Spleen (tissue), 11 donors: ENCODE data around the gene WDR17. TPM values are rescaled to one million over a fixed set of nuclear protein-coding genes. Genes with fewer than 3 reads are reported as not detected.
"Not testable (repeated sequence)": the region's sequence is repeated elsewhere in the genome, so short reads cannot be mapped to it uniquely, and the experiment has no call there.

Experiments used
- DNase-seq: peaks from one replicate; pipeline ENCODE4 v3.0.0-alpha.2; 2020
- H3K27ac ChIP-seq, 8 donors: fragments of 200-600 bp; sonication (generic) in 7 of 8; 1 replicate in 4 of 8; 2 replicates in 4 of 8; pipeline versions ENCODE4 v1.5.0 to v1.8.0; 2016 to 2021; ENCODE audit warnings: inconsistent platforms in 4 of 8, mild to moderate bottlenecking in 4 of 8, moderate library complexity in 1 of 8
- H3K27me3 ChIP-seq, 7 donors: fragments of 200-600 bp; sonication (generic) in 6 of 7; replicated peaks in 1 of 7; 1 replicate in 4 of 7; 2 replicates in 3 of 7; pipeline versions ENCODE4 v1.5.0 to v1.8.0; 2016 to 2021; ENCODE audit warnings: inconsistent platforms in 3 of 7, mild to moderate bottlenecking in 1 of 7
- H3K36me3 ChIP-seq, 6 donors: fragments of 200-600 bp; sonication (generic) in 5 of 6; 1 replicate in 4 of 6; 2 replicates in 2 of 6; pipeline versions ENCODE4 v1.5.0 to v1.8.0; 2016 to 2021; ENCODE audit warnings: inconsistent platforms in 2 of 6
- H3K4me1 ChIP-seq, 6 donors: fragments of 200-600 bp; sonication (generic) in 5 of 6; 1 replicate in 3 of 6; 2 replicates in 3 of 6; pipeline versions ENCODE4 v1.5.0 to v1.8.0; 2016 to 2021; ENCODE audit warnings: inconsistent platforms in 3 of 6
- H3K4me3 ChIP-seq, 8 donors: fragments of 200-600 bp; sonication (generic) in 7 of 8; 1 replicate in 4 of 8; 2 replicates in 4 of 8; pipeline versions ENCODE4 v1.5.0 to v1.8.0; 2016 to 2021; ENCODE audit warnings: inconsistent platforms in 4 of 8, mild to moderate bottlenecking in 4 of 8, moderate library complexity in 2 of 8
- H3K9me3 ChIP-seq, 8 donors: fragments of 200-600 bp; sonication (generic) in 7 of 8; 1 replicate in 4 of 8; 2 replicates in 4 of 8; pipeline versions ENCODE4 v1.5.0 to v1.8.0; 2016 to 2021; ENCODE audit warnings: inconsistent platforms in 4 of 8
- POLR2A ChIP-seq, 3 donors: fragments of 450-650 bp; IDR thresholded peaks; one replicate each; pipeline ENCODE4 v1.5.1; 2017; ENCODE audit warnings: antibody characterized with exemption in 3 of 3, mild to moderate bottlenecking in 1 of 3
- POLR2AphosphoS5 ChIP-seq, 3 donors: sonication (generic); formaldehyde crosslinking; IDR thresholded peaks; one replicate each; pipeline ENCODE4 v1.5.1; 2017; ENCODE audit warnings: antibody characterized with exemption in 3 of 3
- WGBS, 5 donors: extraction: QIAGEN DNeasy Blood & Tissue Kit in 3 of 5; methylation state at CpG; one replicate each; pipeline versions ENCODE4 v1.1.5 to v1.1.7; 2013 to 2018; 5-methylcytosine and 5-hydroxymethylcytosine counted together
- intact Hi-C: fragments of 100-400 bp; cut with DNase I; formaldehyde crosslinking; loops from one replicate; pipeline ENCODE4 v1.15.0; 2023; ENCODE audit warnings: low total_unique reads
- polyA plus RNA-seq, 3 donors: library from polyadenylated mRNA; stranded (reverse); fragments of 200-250 nt; gene quantifications; one replicate each; pipeline ENCODE4 v1.2.1, GENCODE V29; 2013
- total RNA-seq, 7 donors: library from RNA; depleted of rRNA in 3 of 7; stranded (reverse); fragments of >200 nt in 3 of 7; fragmentation: NEBNext Ultra II Directional in 4 of 7; extraction: Animal tissue kit (Norgen Biotek cat#: 25700) in 4 of 7; gene quantifications; one replicate each; pipeline versions ENCODE4 v1.1.0 to v1.2.1, GENCODE V29; 2016 to 2021
- TF ChIP-seq, protein P1 (sequence below), 11 experiments: fragments of 200-600 bp in 7 of 11; fragments of 450-650 bp in 4 of 11; sonication (generic) in 4 of 11; IDR thresholded peaks in 8 of 11; conservative IDR thresholded peaks in 3 of 11; 1 replicate in 7 of 11; 2 replicates in 4 of 11; pipeline versions ENCODE4 v1.4.0 to v1.8.0; 2016 to 2021; ENCODE audit warnings: antibody characterized with exemption in 11 of 11, inconsistent platforms in 4 of 11, mild to moderate bottlenecking in 1 of 11
- donor health status: healthy with polysubstance abuse.
- donor health status: DM: no; HTN: no; CAD: no; lungs with moderate emphysema.
- donor health status: DM: no; HTN: no; CAD: no.
- donor health status: Bipolar disorder and iron deficiency.
- donor health status: healthy.
- donor health status: DM: no; HTN: no; CAD: no.
- donor health status: DM: yes; HTN: yes; CAD: no.

Gene WDR17
- total and polyA plus RNA-seq, 10 donors: 0.55 to 4.7 (median 2.2) TPM

DNA sequence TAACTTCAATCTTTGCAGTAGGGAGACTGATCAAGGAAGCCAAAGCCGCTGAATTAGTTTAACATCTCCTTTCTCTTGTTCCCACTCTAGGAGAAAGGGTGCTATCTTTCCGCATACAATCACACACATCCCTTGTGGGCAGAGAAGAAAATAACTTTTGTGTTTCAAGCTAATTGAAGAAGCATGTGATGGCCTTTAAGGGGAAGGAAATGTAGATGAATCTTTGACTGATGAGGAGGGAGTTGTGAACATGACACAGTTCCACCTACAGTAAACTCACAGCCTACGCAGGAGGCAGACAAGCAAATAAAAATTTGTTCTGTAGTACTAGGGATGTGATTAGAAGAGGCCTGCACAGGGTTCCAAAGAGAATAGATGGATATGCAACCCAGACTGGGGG, 144.5 kb downstream of the WDR17 start:
- intact Hi-C loops: no loop called here
- TF ChIP-seq, protein P1, sequence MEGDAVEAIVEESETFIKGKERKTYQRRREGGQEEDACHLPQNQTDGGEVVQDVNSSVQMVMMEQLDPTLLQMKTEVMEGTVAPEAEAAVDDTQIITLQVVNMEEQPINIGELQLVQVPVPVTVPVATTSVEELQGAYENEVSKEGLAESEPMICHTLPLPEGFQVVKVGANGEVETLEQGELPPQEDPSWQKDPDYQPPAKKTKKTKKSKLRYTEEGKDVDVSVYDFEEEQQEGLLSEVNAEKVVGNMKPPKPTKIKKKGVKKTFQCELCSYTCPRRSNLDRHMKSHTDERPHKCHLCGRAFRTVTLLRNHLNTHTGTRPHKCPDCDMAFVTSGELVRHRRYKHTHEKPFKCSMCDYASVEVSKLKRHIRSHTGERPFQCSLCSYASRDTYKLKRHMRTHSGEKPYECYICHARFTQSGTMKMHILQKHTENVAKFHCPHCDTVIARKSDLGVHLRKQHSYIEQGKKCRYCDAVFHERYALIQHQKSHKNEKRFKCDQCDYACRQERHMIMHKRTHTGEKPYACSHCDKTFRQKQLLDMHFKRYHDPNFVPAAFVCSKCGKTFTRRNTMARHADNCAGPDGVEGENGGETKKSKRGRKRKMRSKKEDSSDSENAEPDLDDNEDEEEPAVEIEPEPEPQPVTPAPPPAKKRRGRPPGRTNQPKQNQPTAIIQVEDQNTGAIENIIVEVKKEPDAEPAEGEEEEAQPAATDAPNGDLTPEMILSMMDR (IDR thresholded peaks at IDR 0.05 in 8 of 11, conservative IDR thresholded peaks at IDR 0.05 in 3 of 11): no peak
- no peak for TF ChIP-seq POLR2A (IDR thresholded peaks at IDR 0.05)
- TF ChIP-seq POLR2AphosphoS5 (IDR thresholded peaks at IDR 0.05): no peak
- WGBS, 5 donors: 82 to 94% (median 86%) methylated on average over 3 of the region's 3 CpGs

DNA sequence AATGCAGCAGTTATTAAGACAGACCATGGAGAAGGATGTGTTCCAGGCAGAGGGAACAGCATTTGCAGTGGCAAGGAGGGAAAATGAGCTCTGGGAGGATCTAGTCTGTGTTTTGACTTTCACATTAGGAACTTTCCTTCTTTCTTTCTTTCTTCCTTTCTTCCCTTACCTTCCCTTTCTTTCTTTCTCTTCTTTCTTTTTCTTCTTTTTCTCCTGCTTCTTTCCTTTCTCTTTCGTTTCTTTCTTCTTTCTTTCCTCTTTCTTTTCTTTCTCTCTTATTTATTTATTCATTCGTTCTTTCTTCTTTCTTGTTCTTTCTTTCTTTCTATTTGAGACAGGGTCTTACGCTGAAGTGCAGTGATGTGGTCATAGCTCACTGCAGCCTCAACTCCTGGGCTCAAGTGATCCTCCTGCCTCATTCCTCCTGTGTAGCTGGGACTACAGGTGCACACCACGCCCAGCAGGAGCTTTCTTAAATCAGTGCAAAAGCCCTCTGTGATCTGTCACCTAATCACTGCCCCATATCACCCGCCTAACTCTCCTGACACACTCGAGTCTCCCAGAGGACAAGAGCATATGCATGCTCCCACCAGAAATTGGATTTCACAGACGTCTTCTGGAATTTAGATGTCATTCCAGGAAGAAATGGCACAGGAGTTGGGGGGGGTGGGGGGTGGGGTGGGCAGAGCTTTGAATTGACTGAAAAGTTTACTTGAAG, 145.1 kb downstream of the WDR17 start:
- 76 to 87% (median 79%) methylated on average over 7 of the region's 7 CpGs for WGBS, 5 donors
- peaks cover 0 to 13% (median 8%) of the 10 kb centered on the region in 8 donors for H3K9me3 ChIP-seq
- no peak for DNase-seq

More for the DNA sequence above, 144.5 kb downstream of the WDR17 start:
- Histone ChIP-seq H3K4me3 (no peak overlapping the region), H3K27ac (no peak overlapping the region), H3K36me3 (no peaks in the 10 kb centered on the region), H3K27me3 (peaks cover 0 to 27% (median 0%) of the 10 kb centered on the region in 7 donors), H3K4me1 (no peaks in the 10 kb centered on the region), H3K9me3 (peaks cover 0 to 13% (median 8%) of the 10 kb centered on the region in 8 donors)
- no peak for DNase-seq

DNA sequence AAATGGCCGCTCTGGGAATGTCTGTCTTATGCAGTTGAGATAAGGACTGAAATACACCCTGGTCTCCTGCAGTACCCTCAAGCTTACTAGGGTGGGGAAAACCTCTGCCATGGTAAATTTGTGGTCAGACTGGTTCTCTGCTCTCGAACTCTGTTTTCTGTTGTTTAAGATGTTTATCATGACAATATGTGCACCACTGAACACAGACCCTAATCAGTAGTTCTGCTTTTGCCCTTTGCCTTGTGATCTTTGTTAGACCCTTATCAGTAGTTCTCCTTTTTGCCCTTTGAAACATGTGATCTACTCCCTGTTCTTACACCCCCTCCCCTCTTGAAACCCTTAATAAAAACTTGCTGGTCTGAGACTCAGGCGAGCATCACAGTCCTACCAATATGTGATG, 146.7 kb downstream of the WDR17 start:
- intact Hi-C loops, H3K36me3 ChIP-seq, H3K4me1 ChIP-seq, H3K27me3 ChIP-seq, H3K4me3 ChIP-seq, H3K27ac ChIP-seq, DNase-seq: not testable (repeated sequence)
- peaks cover 0 to 13% (median 8%) of the 10 kb centered on the region in 8 donors for H3K9me3 ChIP-seq
- 48 to 84% (median 75%) methylated on average over 3 of the region's 3 CpGs for WGBS, 5 donors

More for the DNA sequence above, 145.1 kb downstream of the WDR17 start:
- Histone ChIP-seq H3K27me3 (peaks cover 0 to 24% (median 0%) of the 10 kb centered on the region in 7 donors), H3K27ac (no peak overlapping the region), H3K4me1 (no peaks in the 10 kb centered on the region), H3K36me3 (no peaks in the 10 kb centered on the region), H3K4me3 (no peak overlapping the region)
- intact Hi-C loops: no loop called here
- TF ChIP-seq, protein P1 (IDR thresholded peaks at IDR 0.05 in 8 of 11, conservative IDR thresholded peaks at IDR 0.05 in 3 of 11): no peak
- TF ChIP-seq POLR2AphosphoS5 (IDR thresholded peaks at IDR 0.05) (no peak), POLR2A (IDR thresholded peaks at IDR 0.05) (no peak)

DNA sequence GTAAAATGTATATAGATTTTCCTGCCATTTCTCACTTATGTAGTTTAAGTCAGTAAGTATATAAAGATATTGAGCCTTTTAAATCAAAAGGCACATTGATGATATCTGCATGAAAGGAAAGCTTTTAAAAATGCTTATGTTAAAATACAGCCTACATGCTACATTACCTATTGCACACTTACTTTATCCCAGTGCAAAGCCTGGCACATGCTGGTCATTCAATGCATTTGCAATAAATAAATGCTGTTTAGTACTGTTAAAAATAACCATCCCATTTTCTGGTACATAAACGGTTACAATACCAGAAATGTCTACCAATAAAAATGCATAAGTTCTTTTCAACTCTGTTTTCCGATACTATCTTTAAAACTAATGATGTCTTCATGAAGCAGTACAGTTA, 151.9 kb downstream of the WDR17 start:
- 76 to 88% (median 80%) methylated on average over 2 of the region's 2 CpGs for WGBS, 5 donors
- DNase-seq: no peak
- Histone ChIP-seq H3K27ac (no peak overlapping the region), H3K27me3 (no peaks in the 10 kb centered on the region), H3K36me3 (no peaks in the 10 kb centered on the region), H3K4me1 (no peaks in the 10 kb centered on the region), H3K9me3 (peaks cover 0 to 4% (median under 1%) of the 10 kb centered on the region in 8 donors), H3K4me3 (no peak overlapping the region)
- intact Hi-C loops: no loop called here
- TF ChIP-seq POLR2AphosphoS5 (IDR thresholded peaks at IDR 0.05): no peak

DNA sequence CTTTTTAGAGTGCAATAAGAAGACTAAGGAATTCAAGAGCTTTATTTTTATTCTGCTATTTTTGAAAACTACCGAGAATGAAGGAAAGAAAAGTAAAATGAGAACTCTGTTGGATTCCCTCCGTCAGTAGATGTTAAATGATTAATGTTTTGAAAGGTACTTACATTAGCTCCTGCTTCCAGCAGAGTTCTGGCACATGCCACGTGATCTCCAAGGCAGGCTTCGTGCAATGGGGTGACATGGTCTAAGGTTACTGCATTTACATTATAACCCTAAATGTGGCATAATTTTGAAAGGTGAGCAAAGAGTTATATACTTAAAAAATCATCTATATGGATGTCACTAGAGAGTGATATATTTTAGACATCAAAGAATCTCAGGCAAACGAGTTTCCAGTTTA, 156.5 kb downstream of the WDR17 start:
- Histone ChIP-seq H3K27me3 (no peaks in the 10 kb centered on the region), H3K36me3 (no peaks in the 10 kb centered on the region), H3K9me3 (no peaks in the 10 kb centered on the region), H3K4me1 (no peaks in the 10 kb centered on the region), H3K4me3 (no peak overlapping the region), H3K27ac (no peak overlapping the region)
- TF ChIP-seq, protein P1 (IDR thresholded peaks at IDR 0.05 in 8 of 11, conservative IDR thresholded peaks at IDR 0.05 in 3 of 11): no peak
- TF ChIP-seq POLR2A (IDR thresholded peaks at IDR 0.05) (no peak), POLR2AphosphoS5 (IDR thresholded peaks at IDR 0.05) (no peak)
- DNase-seq: no peak
- WGBS, 5 donors: 61 to 81% (median 77%) methylated on average over 5 of the region's 5 CpGs
- intact Hi-C loops: no loop called here
